ENCODE data around the gene RAP2C.

DNA sequence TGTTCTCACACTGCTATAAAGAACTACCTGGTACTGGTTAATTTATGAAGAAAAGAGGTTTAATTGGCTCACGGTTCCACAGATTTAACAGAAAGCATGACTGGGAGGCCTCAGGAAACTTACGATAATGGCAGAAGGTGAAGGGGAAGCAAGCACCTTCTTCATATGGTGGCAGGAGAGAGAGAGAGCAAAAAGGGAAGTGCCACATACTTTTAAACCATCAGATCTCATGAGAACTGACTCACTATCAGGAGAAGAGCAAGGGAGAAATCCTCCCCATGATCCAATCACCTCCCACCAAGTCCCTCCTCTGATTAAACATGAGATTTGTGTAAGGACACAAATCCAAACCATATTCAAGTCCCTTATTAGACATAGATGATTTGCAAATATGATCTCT lies 12.3 kb upstream of the RAP2C start:
- TF ChIP-seq, protein P1, sequence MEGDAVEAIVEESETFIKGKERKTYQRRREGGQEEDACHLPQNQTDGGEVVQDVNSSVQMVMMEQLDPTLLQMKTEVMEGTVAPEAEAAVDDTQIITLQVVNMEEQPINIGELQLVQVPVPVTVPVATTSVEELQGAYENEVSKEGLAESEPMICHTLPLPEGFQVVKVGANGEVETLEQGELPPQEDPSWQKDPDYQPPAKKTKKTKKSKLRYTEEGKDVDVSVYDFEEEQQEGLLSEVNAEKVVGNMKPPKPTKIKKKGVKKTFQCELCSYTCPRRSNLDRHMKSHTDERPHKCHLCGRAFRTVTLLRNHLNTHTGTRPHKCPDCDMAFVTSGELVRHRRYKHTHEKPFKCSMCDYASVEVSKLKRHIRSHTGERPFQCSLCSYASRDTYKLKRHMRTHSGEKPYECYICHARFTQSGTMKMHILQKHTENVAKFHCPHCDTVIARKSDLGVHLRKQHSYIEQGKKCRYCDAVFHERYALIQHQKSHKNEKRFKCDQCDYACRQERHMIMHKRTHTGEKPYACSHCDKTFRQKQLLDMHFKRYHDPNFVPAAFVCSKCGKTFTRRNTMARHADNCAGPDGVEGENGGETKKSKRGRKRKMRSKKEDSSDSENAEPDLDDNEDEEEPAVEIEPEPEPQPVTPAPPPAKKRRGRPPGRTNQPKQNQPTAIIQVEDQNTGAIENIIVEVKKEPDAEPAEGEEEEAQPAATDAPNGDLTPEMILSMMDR (conservative IDR thresholded peaks at IDR 0.05): no peak
- TF ChIP-seq EZH2 (IDR thresholded peaks at IDR 0.05; ENCODE audit: low read depth): no peak
